GM23248 (cell line): ENCODE results near the gene TIGD3.

Experiments
- EZH2 ChIP-seq: fragments of 200-600 bp; sonication (generic); IDR thresholded peaks from 2 replicates; pipeline ENCODE4 v1.6.1; 2018; ENCODE audit warnings: antibody characterized with exemption, mild to moderate bottlenecking; ENCODE audit not compliant: insufficient read depth, poor library complexity, severe bottlenecking
- EZH2phosphoT487 ChIP-seq: fragments of 200-600 bp; sonication (generic); IDR thresholded peaks from 2 replicates; pipeline ENCODE4 v1.6.1; 2018; ENCODE audit warnings: antibody characterized with exemption, moderate library complexity, mild to moderate bottlenecking, low read depth; ENCODE audit not compliant: insufficient read depth

DNA sequence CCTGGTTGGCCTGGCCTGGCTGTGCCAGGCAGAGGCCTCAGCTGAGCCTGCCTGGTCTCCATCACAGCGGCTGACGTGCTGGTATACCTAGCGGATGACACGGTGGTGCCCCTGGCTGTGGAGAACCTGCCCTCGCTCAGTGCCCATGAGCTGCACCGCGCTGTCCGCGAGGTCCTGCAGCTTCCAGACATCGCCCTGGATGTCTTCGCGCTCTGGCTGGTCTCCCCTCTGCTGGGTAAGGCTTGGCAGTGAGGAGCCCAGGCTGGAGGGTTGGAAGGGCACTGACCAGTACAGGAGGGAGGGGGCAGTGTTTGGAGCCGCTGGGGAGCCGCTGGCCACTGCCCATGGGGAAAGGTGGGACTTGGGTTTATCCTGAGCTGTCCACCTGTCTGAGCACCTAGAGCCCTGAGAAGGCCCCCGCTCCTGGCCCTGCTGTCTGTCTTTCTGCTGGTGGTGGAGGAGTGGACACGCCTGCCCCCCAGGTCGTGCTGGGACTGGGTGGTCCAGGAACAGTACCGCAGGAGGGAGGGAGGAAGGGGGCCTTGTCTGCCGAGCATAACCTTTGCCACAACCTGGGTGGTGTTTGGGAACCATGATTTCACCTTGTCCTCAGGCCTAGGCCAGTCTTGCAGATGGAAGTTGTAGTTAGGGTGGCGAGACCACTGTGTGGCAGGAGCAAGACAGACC is 34.9 kb downstream of the TIGD3 start:
- TF ChIP-seq EZH2, result no peak
- no peak for TF ChIP-seq EZH2phosphoT487
